Smooth muscle cell (in vitro differentiated cells): ENCODE results near the gene HSPB6. TPM values are rescaled to one million over a fixed set of nuclear protein-coding genes. Genes with fewer than 3 reads are reported as not detected.

Experiments
- DNase-seq: peaks from one replicate; lab custom pipeline; 2025; ENCODE audit not compliant: unreplicated experiment; lab: John Stamatoyannopoulos, UW
- H2AFZ ChIP-seq: fragments of 200-600 bp; sonication (generic); 2 replicates; pipeline ENCODE4 v1.6.0; 2016; ENCODE audit warnings: antibody characterized with exemption, low read depth, mild to moderate bottlenecking
- H3F3A ChIP-seq: fragments of 200-600 bp; sonication (generic); 2 replicates; pipeline ENCODE4 v1.6.0; 2017; ENCODE audit warnings: antibody characterized with exemption, low read depth
- H3K27ac ChIP-seq: fragments of 200-600 bp; sonication (generic); 2 replicates; pipeline ENCODE4 v1.5.1; 2016; ENCODE audit warnings: low read depth, mild to moderate bottlenecking
- H3K27me3 ChIP-seq: fragments of 200-600 bp; sonication (generic); 2 replicates; pipeline ENCODE4 v1.6.1; 2016; ENCODE audit warnings: low read depth, mild to moderate bottlenecking
- H3K36me3 ChIP-seq: fragments of 200-600 bp; sonication (generic); 2 replicates; pipeline ENCODE4 v1.5.1; 2016; ENCODE audit warnings: low read depth
- H3K4me1 ChIP-seq: fragments of 200-600 bp; sonication (generic); 2 replicates; pipeline ENCODE4 v1.5.1; 2016; ENCODE audit warnings: low read depth
- H3K4me2 ChIP-seq: fragments of 200-600 bp; sonication (generic); 2 replicates; pipeline ENCODE4 v1.6.0; 2016; ENCODE audit warnings: mild to moderate bottlenecking
- H3K4me3 ChIP-seq: fragments of 200-600 bp; sonication (generic); 2 replicates; pipeline ENCODE4 v1.5.1; 2016; ENCODE audit warnings: mild to moderate bottlenecking
- H3K79me2 ChIP-seq: fragments of 200-600 bp; sonication (generic); 2 replicates; pipeline ENCODE4 v1.6.0; 2016; ENCODE audit warnings: low read depth, mild to moderate bottlenecking
- H3K9ac ChIP-seq: fragments of 200-600 bp; sonication (generic); 2 replicates; pipeline ENCODE4 v1.6.0; 2016; ENCODE audit warnings: low read depth
- H3K9me3 ChIP-seq: fragments of 200-600 bp; sonication (generic); replicated peaks from 2 replicates; pipeline ENCODE4 v1.5.1; 2016; ENCODE audit warnings: low read depth
- H4K20me1 ChIP-seq: fragments of 200-600 bp; sonication (generic); 2 replicates; pipeline ENCODE4 v1.6.0; 2016; ENCODE audit warnings: low read depth
- CTCF ChIP-seq: fragments of 200-600 bp; sonication (generic); IDR thresholded peaks from 2 replicates; pipeline ENCODE4 v1.5.1; 2017; ENCODE audit warnings: borderline replicate concordance, mild to moderate bottlenecking, antibody characterized with exemption; ENCODE audit not compliant: insufficient read depth, poor library complexity, severe bottlenecking
- WGBS: methylation state at CpG from one replicate; pipeline ENCODE4 v1.1.7; 2016; ENCODE audit warnings: low lambda C conversion rate; 5-methylcytosine and 5-hydroxymethylcytosine counted together
- polyA plus RNA-seq: library from polyadenylated mRNA; unstranded; fragments of >200 nt; fragmentation: Nextera tagmentation; extraction: Ambion mirVana; gene quantifications from 2 replicates; pipeline ENCODE4 v1.2.1, GENCODE V29; 2016
- total RNA-seq: library from RNA; depleted of rRNA; stranded (reverse); fragments of >200 nt; gene quantifications from 2 replicates; pipeline ENCODE4 v1.2.3, GENCODE V29; 2014

Gene HSPB6
- total and polyA plus RNA-seq, 2 experiments from 2014 or later, result 19.1 to 254 TPM

GRCh38 chr19:35793381-35794165 is 36.7 kb upstream of the HSPB6 start:
- Histone ChIP-seq H3K27ac (no peak overlapping the region), H3K27me3 (peaks cover 23% of the 10 kb centered on the region), H3K9ac (no peak overlapping the region), H3K4me1 (peaks cover 4% of the 10 kb centered on the region), H3K36me3 (no peaks in the 10 kb centered on the region), H2AFZ (no peak overlapping the region), H4K20me1 (no peaks in the 10 kb centered on the region), H3K9me3 (no peaks in the 10 kb centered on the region), H3K4me2 (no peak overlapping the region), H3K4me3 (no peak overlapping the region), H3F3A (no peaks in the 10 kb centered on the region), H3K79me2 (no peaks in the 10 kb centered on the region)
- no peak for DNase-seq
- no peak for TF ChIP-seq CTCF
- WGBS, result 91% methylated on average over 7 of the region's 7 CpGs

- H2AFZ ChIP-seq, result no peak overlapping the region
- peaks cover 19% of the 10 kb centered on the region for H3K27me3 ChIP-seq
- no peak overlapping the region for H3K4me3 ChIP-seq
- DNase-seq, result no peak
- no peak for TF ChIP-seq CTCF
- H3K9ac ChIP-seq, result no peak overlapping the region
- no peaks in the 10 kb centered on the region for H3K79me2 ChIP-seq
- no peaks in the 10 kb centered on the region for H3K9me3 ChIP-seq
- H3F3A ChIP-seq, result no peaks in the 10 kb centered on the region
- no peak overlapping the region for H3K27ac ChIP-seq
- H3K36me3 ChIP-seq, result no peaks in the 10 kb centered on the region
- no peaks in the 10 kb centered on the region for H4K20me1 ChIP-seq
- H3K4me2 ChIP-seq, result no peak overlapping the region
- peaks cover 2% of the 10 kb centered on the region for H3K4me1 ChIP-seq
- WGBS, result 91% methylated on average over 8 of the region's 8 CpGs
Observed at GRCh38 chr19:35792888-35793287, 36.1 kb upstream of the HSPB6 start.

- no peak for TF ChIP-seq CTCF
- Histone ChIP-seq H3K27ac (no peak overlapping the region), H3K36me3 (no peaks in the 10 kb centered on the region), H3K4me1 (no peaks in the 10 kb centered on the region), H3K4me2 (no peak overlapping the region), H4K20me1 (no peaks in the 10 kb centered on the region), H2AFZ (no peak overlapping the region), H3F3A (no peaks in the 10 kb centered on the region), H3K79me2 (no peaks in the 10 kb centered on the region), H3K27me3 (peaks cover 14% of the 10 kb centered on the region), H3K9ac (no peak overlapping the region), H3K9me3 (no peaks in the 10 kb centered on the region), H3K4me3 (no peak overlapping the region)
- 91% methylated on average over 15 of the region's 15 CpGs for WGBS
- no peak for DNase-seq
Observed at GRCh38 chr19:35792312-35792711, 35.5 kb upstream of the HSPB6 start.

- no peaks in the 10 kb centered on the region for H3K79me2 ChIP-seq
- H3K4me2 ChIP-seq, result no peak overlapping the region
- no peak overlapping the region for H2AFZ ChIP-seq
- DNase-seq, result no peak
- no peaks in the 10 kb centered on the region for H3K9me3 ChIP-seq
- 96% methylated on average over 7 of the region's 9 CpGs for WGBS
- H3K9ac ChIP-seq, result no peak overlapping the region
- H3K27ac ChIP-seq, result no peak overlapping the region
- H3K36me3 ChIP-seq, result no peaks in the 10 kb centered on the region
- H3K4me3 ChIP-seq, result no peak overlapping the region
- H3K4me1 ChIP-seq, result no peaks in the 10 kb centered on the region
- H4K20me1 ChIP-seq, result no peaks in the 10 kb centered on the region
- TF ChIP-seq CTCF, result no peak
- peaks cover 10% of the 10 kb centered on the region for H3K27me3 ChIP-seq
- no peaks in the 10 kb centered on the region for H3F3A ChIP-seq
Observed at GRCh38 chr19:35791814-35792279, 35.0 kb upstream of the HSPB6 start.
